Measurements from ENCODE around the gene RAB13.

GRCh38 chr1:153951801-153952200 lies 34.3 kb downstream of the RAB13 start:
- TF ChIP-seq CTCF (IDR thresholded peaks at IDR 0.05) = no peak
- no peak for TF ChIP-seq POLR2A (IDR thresholded peaks at IDR 0.05)
